ENCODE data around the gene PRPH2.
"Not testable (repeated sequence)": the region's sequence is repeated elsewhere in the genome, so short reads cannot be mapped to it uniquely, and the experiment has no call there.

The PRPH2 gene

GRCh38 chr6:42704937-42705374 is 17.4 kb downstream of the PRPH2 start:
- H3K4me3 ChIP-seq (ENCODE audit: low read depth, low read length) = no peak overlapping the region
- no peak for DNase-seq (ENCODE audit: low read depth)
- in situ Hi-C loops (cut with HindIII; ENCODE audit: low sequenced_read_pairs) = no loop called here

GRCh38 chr6:42704251-42704936 is 18.0 kb downstream of the PRPH2 start:
- no peak for TF ChIP-seq CTCF (IDR thresholded peaks at IDR 0.05; ENCODE audit: low read depth, low read length, missing control alignments)
- in situ Hi-C loops (cut with HindIII; ENCODE audit: low sequenced_read_pairs) = no loop called here
- no peak for DNase-seq (ENCODE audit: low read depth)
- peak overlapping the region; percentile 40 for H3K4me3 ChIP-seq (ENCODE audit: low read depth, low read length)

More at GRCh38 chr6:42704937-42705374, 17.4 kb downstream of the PRPH2 start:
- TF ChIP-seq CTCF (IDR thresholded peaks at IDR 0.05; ENCODE audit: low read depth, low read length, missing control alignments) = no peak

GRCh38 chr6:42702786-42703185 is 19.6 kb downstream of the PRPH2 start:
- in situ Hi-C loops (cut with HindIII; ENCODE audit: low sequenced_read_pairs); H3K4me3 ChIP-seq (ENCODE audit: low read depth, low read length); DNase-seq (ENCODE audit: low read depth): not testable (repeated sequence)

GRCh38 chr6:42702200-42702599 is 20.2 kb downstream of the PRPH2 start:
- in situ Hi-C loops (cut with HindIII; ENCODE audit: low sequenced_read_pairs) = no loop called here
- no peak for TF ChIP-seq CTCF (IDR thresholded peaks at IDR 0.05; ENCODE audit: low read depth, low read length, missing control alignments)
- H3K4me3 ChIP-seq (ENCODE audit: low read depth, low read length) = no peak overlapping the region
- DNase-seq (ENCODE audit: low read depth) = no peak

GRCh38 chr6:42698217-42698616 is 24.2 kb downstream of the PRPH2 start:
- no peak for TF ChIP-seq CTCF (IDR thresholded peaks at IDR 0.05; ENCODE audit: low read depth, low read length, missing control alignments)
- DNase-seq (ENCODE audit: low read depth) = no peak
- in situ Hi-C loops (cut with HindIII; ENCODE audit: low sequenced_read_pairs) = no loop called here
- H3K4me3 ChIP-seq (ENCODE audit: low read depth, low read length) = no peak overlapping the region

GRCh38 chr6:42697268-42697655 is 25.1 kb downstream of the PRPH2 start:
- in situ Hi-C loops (cut with HindIII; ENCODE audit: low sequenced_read_pairs) = no loop called here
- TF ChIP-seq CTCF (IDR thresholded peaks at IDR 0.05; ENCODE audit: low read depth, low read length, missing control alignments) = no peak
- H3K4me3 ChIP-seq (ENCODE audit: low read depth, low read length) = no peak overlapping the region
- no peak for DNase-seq (ENCODE audit: low read depth)

GRCh38 chr6:42696526-42697267 is 25.7 kb downstream of the PRPH2 start:
- H3K4me3 ChIP-seq (ENCODE audit: low read depth, low read length) = no peak overlapping the region
- no peak for TF ChIP-seq CTCF (IDR thresholded peaks at IDR 0.05; ENCODE audit: low read depth, low read length, missing control alignments)
- DNase-seq (ENCODE audit: low read depth) = peak; percentile 47
- in situ Hi-C loops (cut with HindIII; ENCODE audit: low sequenced_read_pairs) = no loop called here
